Tibial artery (tissue), 4 donors: ENCODE data around the gene ABHD17C.

Experiments used
- DNase-seq, 2 donors: peaks; one replicate each; pipeline ENCODE4 v3.0.0-alpha.2; 2019
- H3K27ac ChIP-seq, 2 donors: fragments of 200-600 bp; sonication (generic) in 1 of 2; 1 replicate in 1 of 2; 2 replicates in 1 of 2; pipeline ENCODE4 v1.5.1; 2018 to 2019; ENCODE audit warnings: mild to moderate bottlenecking in 1 of 2
- H3K27me3 ChIP-seq, 2 donors: fragments of 200-600 bp; sonication (generic) in 1 of 2; one replicate each; pipeline versions ENCODE4 v1.5.1 to v1.6.0; 2016 to 2019
- H3K36me3 ChIP-seq, 3 donors: fragments of 200-600 bp; sonication (generic) in 2 of 3; one replicate each; pipeline ENCODE4 v1.5.1; 2016 to 2019; ENCODE audit warnings: mild to moderate bottlenecking in 2 of 3
- H3K4me1 ChIP-seq, 4 donors: fragments of 200-600 bp; sonication (generic) in 2 of 4; 1 replicate in 3 of 4; 2 replicates in 1 of 4; pipeline ENCODE4 v1.5.1; 2016 to 2019
- H3K4me3 ChIP-seq, 2 donors: fragments of 200-600 bp; sonication (generic) in 1 of 2; 1 replicate in 1 of 2; 2 replicates in 1 of 2; pipeline ENCODE4 v1.5.1; 2018 to 2019; ENCODE audit warnings: mild to moderate bottlenecking in 2 of 2
- H3K9me3 ChIP-seq, 3 donors: fragments of 200-600 bp; sonication (generic) in 1 of 3; one replicate each; pipeline ENCODE4 v1.5.1; 2016 to 2019
- intact Hi-C: fragments of 100-400 bp; cut with DNase I; formaldehyde crosslinking; loops from one replicate; pipeline ENCODE4 v1.15.0; 2023; ENCODE audit warnings: low total_unique reads
- TF ChIP-seq, protein P1 (sequence below), 2 experiments: fragments of 200-600 bp in 1 of 2; fragments of 450-650 bp in 1 of 2; IDR thresholded peaks; one replicate each; pipeline ENCODE4 v1.5.1; 2017 to 2019; ENCODE audit warnings: antibody characterized with exemption in 2 of 2, mild to moderate bottlenecking in 1 of 2, moderate library complexity in 1 of 2

ABHD17C gene

DNA sequence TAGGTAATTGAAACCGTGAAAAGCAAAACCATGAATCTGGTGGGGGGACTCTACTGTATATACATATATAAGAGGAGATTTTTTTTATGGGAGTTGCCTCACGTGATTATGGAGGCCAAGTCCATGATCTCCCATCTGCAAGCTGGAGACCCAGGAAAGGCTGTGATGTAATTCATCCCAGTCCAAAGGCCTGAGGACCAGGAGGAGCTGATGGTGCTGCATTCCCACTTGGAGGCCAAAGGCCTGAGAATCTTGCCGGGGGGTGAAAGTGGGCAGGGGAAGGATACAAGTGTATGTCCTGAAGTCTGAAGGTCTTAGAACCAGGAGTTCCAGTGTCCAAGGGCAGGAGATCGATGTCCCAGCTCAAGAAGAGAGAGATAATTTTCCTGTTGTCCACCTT, 47.0 kb downstream of the ABHD17C start:
- Histone ChIP-seq H3K4me3 (no peak overlapping the region), H3K27ac (no peak overlapping the region), H3K36me3 (no peaks in the 10 kb centered on the region), H3K4me1 (peaks cover 0 to 25% (median 2%) of the 10 kb centered on the region in 4 donors), H3K27me3 (no peaks in the 10 kb centered on the region), H3K9me3 (no peaks in the 10 kb centered on the region)
- intact Hi-C loops: no loop called here
- DNase-seq: no peak
- TF ChIP-seq, protein P1, sequence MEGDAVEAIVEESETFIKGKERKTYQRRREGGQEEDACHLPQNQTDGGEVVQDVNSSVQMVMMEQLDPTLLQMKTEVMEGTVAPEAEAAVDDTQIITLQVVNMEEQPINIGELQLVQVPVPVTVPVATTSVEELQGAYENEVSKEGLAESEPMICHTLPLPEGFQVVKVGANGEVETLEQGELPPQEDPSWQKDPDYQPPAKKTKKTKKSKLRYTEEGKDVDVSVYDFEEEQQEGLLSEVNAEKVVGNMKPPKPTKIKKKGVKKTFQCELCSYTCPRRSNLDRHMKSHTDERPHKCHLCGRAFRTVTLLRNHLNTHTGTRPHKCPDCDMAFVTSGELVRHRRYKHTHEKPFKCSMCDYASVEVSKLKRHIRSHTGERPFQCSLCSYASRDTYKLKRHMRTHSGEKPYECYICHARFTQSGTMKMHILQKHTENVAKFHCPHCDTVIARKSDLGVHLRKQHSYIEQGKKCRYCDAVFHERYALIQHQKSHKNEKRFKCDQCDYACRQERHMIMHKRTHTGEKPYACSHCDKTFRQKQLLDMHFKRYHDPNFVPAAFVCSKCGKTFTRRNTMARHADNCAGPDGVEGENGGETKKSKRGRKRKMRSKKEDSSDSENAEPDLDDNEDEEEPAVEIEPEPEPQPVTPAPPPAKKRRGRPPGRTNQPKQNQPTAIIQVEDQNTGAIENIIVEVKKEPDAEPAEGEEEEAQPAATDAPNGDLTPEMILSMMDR (IDR thresholded peaks at IDR 0.05): no peak

DNA sequence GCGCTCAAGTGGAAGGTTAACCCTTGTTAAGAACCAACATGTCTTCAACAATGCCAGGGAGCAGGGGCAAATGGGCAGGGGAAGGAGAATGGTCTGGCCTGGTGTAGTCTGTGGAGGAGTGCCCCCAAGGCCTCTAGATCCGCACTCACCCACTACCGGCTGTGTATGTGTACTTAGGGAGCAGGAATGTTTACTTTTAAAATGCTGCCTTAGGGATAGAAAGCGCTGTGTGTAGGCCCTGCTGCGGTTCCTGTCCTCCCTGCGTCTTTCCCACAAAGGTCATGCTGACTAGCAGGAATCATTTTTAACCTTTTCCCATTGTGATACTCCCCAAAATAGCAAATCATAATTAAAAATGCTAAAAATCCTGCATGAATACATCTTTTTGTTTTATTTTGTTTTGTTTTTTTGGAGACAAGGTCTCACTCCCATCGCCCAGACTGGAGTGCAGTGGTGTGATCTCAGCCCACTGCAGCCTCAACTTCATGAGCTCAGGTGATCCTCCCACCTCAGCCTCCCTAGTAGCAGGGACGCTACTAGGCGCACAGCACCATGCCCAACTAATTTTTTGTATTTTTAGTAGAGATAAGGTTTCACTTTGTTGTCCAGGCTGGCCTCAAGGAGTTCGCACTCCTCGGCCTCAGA, 48.2 kb downstream of the ABHD17C start:
- H3K4me1 ChIP-seq: peaks cover 0 to 25% (median 2%) of the 10 kb centered on the region in 4 donors
- no peaks in the 10 kb centered on the region for H3K27me3 ChIP-seq
- peak overlapping the region in 1 of 2 donors; percentile 29 for H3K27ac ChIP-seq
- no peaks in the 10 kb centered on the region for H3K36me3 ChIP-seq
- TF ChIP-seq, protein P1 (IDR thresholded peaks at IDR 0.05): no peak
- intact Hi-C loops: no loop called here
- no peak for DNase-seq
- no peak overlapping the region for H3K4me3 ChIP-seq
- no peaks in the 10 kb centered on the region for H3K9me3 ChIP-seq

DNA sequence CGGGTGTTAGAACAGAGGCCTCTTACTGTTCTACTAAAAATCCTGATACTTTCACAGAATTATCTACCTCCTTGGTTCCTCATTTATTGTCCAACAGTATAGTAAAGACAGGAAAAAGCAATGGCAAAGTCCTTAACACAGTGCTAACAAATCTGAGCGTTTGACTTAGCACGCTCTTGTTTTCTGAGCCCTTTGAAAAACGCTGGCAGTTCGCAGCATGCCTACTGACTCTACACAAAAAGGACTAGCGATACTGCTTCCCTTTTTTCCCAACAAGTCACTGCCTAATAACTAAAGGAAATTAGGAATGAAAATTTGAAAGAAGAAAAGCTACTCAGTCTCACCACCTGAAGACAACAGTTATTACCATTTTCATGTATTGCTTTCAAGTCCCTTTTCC, 49.3 kb downstream of the ABHD17C start:
- no peak overlapping the region for H3K27ac ChIP-seq
- intact Hi-C loops: no loop called here
- no peaks in the 10 kb centered on the region for H3K27me3 ChIP-seq
- TF ChIP-seq, protein P1 (IDR thresholded peaks at IDR 0.05): no peak
- no peak overlapping the region for H3K4me3 ChIP-seq
- H3K36me3 ChIP-seq: peaks cover 0 to under 1% (median 0%) of the 10 kb centered on the region in 3 donors
- H3K9me3 ChIP-seq: no peaks in the 10 kb centered on the region
- DNase-seq: no peak
- H3K4me1 ChIP-seq: peaks cover 0 to 25% (median 2%) of the 10 kb centered on the region in 4 donors

DNA sequence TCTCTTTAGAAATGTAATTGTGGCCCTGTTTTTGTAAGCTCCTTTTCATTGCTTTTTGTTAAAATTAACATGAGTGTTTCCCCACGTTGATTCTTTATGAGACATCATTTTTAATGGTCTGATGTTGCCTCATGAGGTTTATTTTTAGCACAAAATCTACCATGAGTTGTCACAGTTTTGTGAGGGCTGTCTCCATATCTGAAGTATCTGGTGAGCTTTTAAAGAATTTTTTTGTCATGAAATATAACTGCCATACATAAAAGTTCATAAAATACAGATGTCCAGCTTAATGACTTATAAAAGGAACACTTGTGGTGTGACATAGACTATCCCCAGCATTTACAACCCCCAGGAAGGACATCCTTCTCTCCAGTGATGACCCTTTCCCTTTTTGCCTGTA, 49.7 kb downstream of the ABHD17C start:
- Histone ChIP-seq H3K27ac (peak overlapping the region in 1 of 2 donors; percentile 19), H3K36me3 (peaks cover 0 to 5% (median under 1%) of the 10 kb centered on the region in 3 donors), H3K27me3 (no peaks in the 10 kb centered on the region), H3K4me1 (peaks cover 0 to 25% (median 2%) of the 10 kb centered on the region in 4 donors), H3K9me3 (no peaks in the 10 kb centered on the region), H3K4me3 (no peak overlapping the region)
- DNase-seq: no peak
- TF ChIP-seq, protein P1 (IDR thresholded peaks at IDR 0.05): no peak
- intact Hi-C loops: no loop called here

DNA sequence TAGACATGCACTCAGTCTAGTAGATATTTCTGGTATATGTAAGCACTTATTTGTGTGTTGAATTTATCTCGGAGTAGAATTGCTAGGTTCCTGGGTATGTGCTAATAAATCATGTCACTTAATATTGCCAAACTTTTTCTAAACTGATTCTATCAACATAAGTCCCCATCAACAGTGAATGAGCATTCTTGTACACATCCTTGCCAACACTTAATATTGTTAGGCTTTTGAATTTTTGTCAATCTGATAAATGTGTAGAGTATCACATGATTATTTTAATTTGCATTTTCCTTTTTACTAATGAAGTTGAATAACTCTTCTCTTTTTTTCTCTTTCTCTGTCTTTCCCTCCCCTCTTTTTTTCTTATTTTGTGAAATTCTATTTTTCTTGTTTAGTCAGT, 50.8 kb downstream of the ABHD17C start:
- H3K4me1 ChIP-seq: peaks cover 0 to 25% (median 2%) of the 10 kb centered on the region in 4 donors
- TF ChIP-seq, protein P1 (IDR thresholded peaks at IDR 0.05): no peak
- no peak overlapping the region for H3K27ac ChIP-seq

More for the DNA sequence above, 50.8 kb downstream of the ABHD17C start:
- intact Hi-C loops: no loop called here
- no peak for DNase-seq
- Histone ChIP-seq H3K27me3 (no peaks in the 10 kb centered on the region), H3K36me3 (peaks cover 0 to 13% (median 11%) of the 10 kb centered on the region in 3 donors), H3K4me3 (no peak overlapping the region), H3K9me3 (no peaks in the 10 kb centered on the region)
